PFSK-1 (cell line): ENCODE measurements around the gene PTGFRN.
A peak's percentile ranks its signal among the peaks of the same experiment; 100 is the strongest.

Experiments used
- FOXP2 ChIP-seq: optimal IDR thresholded peaks from 2 replicates; pipeline ENCODE3; 2011; ENCODE audit warnings: borderline replicate concordance, control low read depth, inconsistent platforms; ENCODE audit not compliant: insufficient read depth; ENCODE audit errors: extremely low read length, extremely low read depth
- POLR2AphosphoS5 ChIP-seq: IDR thresholded peaks from 2 replicates; pipeline ENCODE4 v1.6.1; 2012; ENCODE audit warnings: low read depth, mild to moderate bottlenecking, control low read depth, low read length, moderate library complexity
- REST ChIP-seq, 2 experiments: IDR thresholded peaks; 2 replicates each; pipeline versions ENCODE4 v1.6.1 to v1.8.0; 2011 to 2012; ENCODE audit warnings: low read depth in 2 of 2, low read length in 2 of 2, control low read depth in 1 of 2, inconsistent platforms in 1 of 2, mild to moderate bottlenecking in 1 of 2, moderate library complexity in 1 of 2; ENCODE audit not compliant: insufficient read depth in 1 of 2
- SIN3A ChIP-seq: IDR thresholded peaks from 2 replicates; pipeline ENCODE4 v1.6.1; 2012; ENCODE audit warnings: mild to moderate bottlenecking, low read length, moderate library complexity, borderline replicate concordance; ENCODE audit not compliant: insufficient read depth
- TAF1 ChIP-seq: IDR thresholded peaks from 2 replicates; pipeline ENCODE4 v1.6.1; 2012; ENCODE audit warnings: low read length, control low read depth, borderline replicate concordance; ENCODE audit not compliant: insufficient read depth

Gene PTGFRN

GRCh38 chr1:116915086-116915661, 5.5 kb downstream of the PTGFRN start:
- TF ChIP-seq TAF1 (no peak), FOXP2 (no peak), REST (IDR thresholded peaks at IDR 0.05; ENCODE audit: insufficient read depth in 1 of 2, low read depth in 2 of 2, low read length in 2 of 2) (no peak), SIN3A (no peak), POLR2AphosphoS5 (no peak)

- TF ChIP-seq POLR2AphosphoS5 (no peak), REST (IDR thresholded peaks at IDR 0.05; ENCODE audit: insufficient read depth in 1 of 2, low read depth in 2 of 2, low read length in 2 of 2) (no peak), FOXP2 (no peak), SIN3A (no peak), TAF1 (no peak)
These were observed 6.3 kb downstream of the PTGFRN start for GRCh38 chr1:116916002-116916401.

GRCh38 chr1:116916533-116917445, 7.1 kb downstream of the PTGFRN start:
- TF ChIP-seq SIN3A (no peak), TAF1 (peak; percentile 26; the same call in 1 of the 2 replicates)

- no peak for TF ChIP-seq POLR2AphosphoS5
- no peak for TF ChIP-seq REST (IDR thresholded peaks at IDR 0.05; ENCODE audit: insufficient read depth in 1 of 2, low read depth in 2 of 2, low read length in 2 of 2)
- no peak for TF ChIP-seq FOXP2
- TF ChIP-seq TAF1 = no peak
- no peak for TF ChIP-seq SIN3A
These were observed 9.1 kb downstream of the PTGFRN start for GRCh38 chr1:116918714-116919357.

- TF ChIP-seq REST (IDR thresholded peaks at IDR 0.05; ENCODE audit: insufficient read depth in 1 of 2, low read depth in 2 of 2, low read length in 2 of 2) (no peak), FOXP2 (no peak), POLR2AphosphoS5 (no peak), SIN3A (no peak), TAF1 (no peak)
These were observed 10.1 kb downstream of the PTGFRN start for GRCh38 chr1:116919802-116920201.
